ENCODE measurements around the gene DMBX1. TPM values are rescaled to one million over a fixed set of nuclear protein-coding genes. Genes with fewer than 3 reads are reported as not detected.
A peak's percentile ranks its signal among the peaks of the same experiment; 100 is the strongest.

The DMBX1 gene
- total and polyA plus RNA-seq, 2 experiments from 2014 or later = not detected

GRCh38 chr1:46526013-46526690 lies 36.5 kb downstream of the DMBX1 start:
- H3K9me3 ChIP-seq (ENCODE audit: low read depth) = no peaks in the 10 kb centered on the region
- H3K4me1 ChIP-seq (ENCODE audit: low read depth) = no peaks in the 10 kb centered on the region
- H3K27me3 ChIP-seq = peaks cover 59% of the 10 kb centered on the region
- no peak overlapping the region for H3K4me3 ChIP-seq
- DNase-seq (ENCODE audit: low read depth in 1 of 2, low spot score in 1 of 2) = no peak
- no peaks in the 10 kb centered on the region for H3K36me3 ChIP-seq
- no peak overlapping the region for H3K27ac ChIP-seq
- no peak for TF ChIP-seq CTCF (IDR thresholded peaks at IDR 0.05; ENCODE audit: low read depth, low read length)

GRCh38 chr1:46526691-46527291 lies 37.2 kb downstream of the DMBX1 start:
- Histone ChIP-seq H3K4me1 (ENCODE audit: low read depth) (no peaks in the 10 kb centered on the region), H3K4me3 (no peak overlapping the region), H3K27me3 (peaks cover 65% of the 10 kb centered on the region), H3K9me3 (ENCODE audit: low read depth) (no peaks in the 10 kb centered on the region), H3K36me3 (no peaks in the 10 kb centered on the region), H3K27ac (no peak overlapping the region)
- no peak for DNase-seq (ENCODE audit: low read depth in 1 of 2, low spot score in 1 of 2)
- TF ChIP-seq CTCF (IDR thresholded peaks at IDR 0.05; ENCODE audit: low read depth, low read length) = no peak

- Histone ChIP-seq H3K36me3 (no peaks in the 10 kb centered on the region), H3K9me3 (ENCODE audit: low read depth) (no peaks in the 10 kb centered on the region), H3K27ac (no peak overlapping the region), H3K4me1 (ENCODE audit: low read depth) (no peaks in the 10 kb centered on the region), H3K4me3 (no peak overlapping the region), H3K27me3 (peaks cover 74% of the 10 kb centered on the region)
- TF ChIP-seq CTCF (IDR thresholded peaks at IDR 0.05; ENCODE audit: low read depth, low read length) = peak; percentile 88
- peak; percentile 81 to 82 for DNase-seq (ENCODE audit: low read depth in 1 of 2, low spot score in 1 of 2)
Measured at GRCh38 chr1:46527474-46528296, 38.0 kb downstream of the DMBX1 start.

- no peak overlapping the region for H3K27ac ChIP-seq
Measured at GRCh38 chr1:46528297-46528955, 38.8 kb downstream of the DMBX1 start.

More at GRCh38 chr1:46528297-46528955, 38.8 kb downstream of the DMBX1 start:
- no peaks in the 10 kb centered on the region for H3K4me1 ChIP-seq (ENCODE audit: low read depth)
- peaks cover 81% of the 10 kb centered on the region for H3K27me3 ChIP-seq
- H3K9me3 ChIP-seq (ENCODE audit: low read depth) = no peaks in the 10 kb centered on the region
- peak; percentile 26 to 51 for DNase-seq (ENCODE audit: low read depth in 1 of 2, low spot score in 1 of 2)
- no peaks in the 10 kb centered on the region for H3K36me3 ChIP-seq
- peak; percentile 25 for TF ChIP-seq CTCF (IDR thresholded peaks at IDR 0.05; ENCODE audit: low read depth, low read length)
- no peak overlapping the region for H3K4me3 ChIP-seq

All from cardiac muscle cell (in vitro differentiated cells and primary cell).